Trophoblast cell (in vitro differentiated cells and primary cell): ENCODE measurements around the gene EPO.

Experiments
- DNase-seq, 2 donors: peaks; one replicate each; pipeline ENCODE4 v3.0.0-alpha.2; 2016
- H2AFZ ChIP-seq: 2 replicates; pipeline ENCODE4 v1.6.1; 2013; ENCODE audit warnings: low read length, moderate library complexity, mild to moderate bottlenecking; ENCODE audit not compliant: insufficient read depth, poor library complexity
- H2AK5ac ChIP-seq: 2 replicates; pipeline ENCODE4 v1.6.1; 2013; ENCODE audit warnings: mild to moderate bottlenecking, low read length
- H2BK120ac ChIP-seq: 2 replicates; pipeline ENCODE4 v1.6.1; 2013; ENCODE audit warnings: low read length, mild to moderate bottlenecking, moderate library complexity; ENCODE audit not compliant: insufficient read depth, poor library complexity
- H2BK12ac ChIP-seq: 2 replicates; pipeline ENCODE4 v1.6.1; 2013; ENCODE audit warnings: mild to moderate bottlenecking, low read length, moderate library complexity
- H2BK5ac ChIP-seq: 2 replicates; pipeline ENCODE4 v1.6.1; 2013; ENCODE audit warnings: low read length, low read depth, moderate library complexity, mild to moderate bottlenecking; ENCODE audit not compliant: poor library complexity
- H3K14ac ChIP-seq: 2 replicates; pipeline ENCODE4 v1.6.1; 2013; ENCODE audit warnings: mild to moderate bottlenecking, low read length
- H3K18ac ChIP-seq: 2 replicates; pipeline ENCODE4 v1.6.1; 2013; ENCODE audit warnings: mild to moderate bottlenecking, low read length
- H3K23ac ChIP-seq: 2 replicates; pipeline ENCODE4 v1.6.1; 2013; ENCODE audit warnings: low read length
- H3K27ac ChIP-seq: 2 replicates; pipeline ENCODE4 v1.5.1; 2013; ENCODE audit warnings: low read depth, mild to moderate bottlenecking, inconsistent platforms, low read length, moderate library complexity
- H3K27me3 ChIP-seq: 2 replicates; pipeline ENCODE4 v1.6.1; 2013; ENCODE audit warnings: inconsistent platforms, mild to moderate bottlenecking, low read length, moderate library complexity; ENCODE audit not compliant: insufficient read depth
- H3K36me3 ChIP-seq, 2 experiments: 1 replicate in 1 of 2; 2 replicates in 1 of 2; pipeline ENCODE4 v1.6.1; 2013; ENCODE audit warnings: low read length in 2 of 2, mild to moderate bottlenecking in 2 of 2, moderate library complexity in 1 of 2; ENCODE audit not compliant: insufficient read depth in 2 of 2, control insufficient read depth in 1 of 2
- H3K4ac ChIP-seq: 2 replicates; pipeline ENCODE4 v1.6.1; 2013; ENCODE audit warnings: low read depth, mild to moderate bottlenecking, low read length, moderate library complexity
- H3K4me1 ChIP-seq, 2 experiments: 1 replicate in 1 of 2; 2 replicates in 1 of 2; pipeline ENCODE4 v1.6.1; 2013; ENCODE audit warnings: low read length in 2 of 2, mild to moderate bottlenecking in 2 of 2, moderate library complexity in 1 of 2; ENCODE audit not compliant: insufficient read depth in 2 of 2, control insufficient read depth in 1 of 2
- H3K4me2 ChIP-seq: 2 replicates; pipeline ENCODE4 v1.6.1; 2013; ENCODE audit warnings: inconsistent platforms, mild to moderate bottlenecking, low read length, moderate library complexity
- H3K4me3 ChIP-seq: 2 replicates; pipeline ENCODE4 v1.5.1; 2013; ENCODE audit warnings: mild to moderate bottlenecking, low read depth, low read length, inconsistent platforms
- H3K79me1 ChIP-seq: one replicate; pipeline ENCODE4 v1.6.1; 2013; ENCODE audit warnings: low read length
- H3K79me2 ChIP-seq: 2 replicates; pipeline ENCODE4 v1.6.1; 2013; ENCODE audit warnings: low read length, mild to moderate bottlenecking; ENCODE audit not compliant: control insufficient read depth, insufficient read depth, poor library complexity
- H3K9ac ChIP-seq: 2 replicates; pipeline ENCODE4 v1.6.1; 2013; ENCODE audit warnings: mild to moderate bottlenecking, low read length
- H3K9me3 ChIP-seq: 2 replicates; pipeline ENCODE4 v1.6.1; 2013; ENCODE audit warnings: low read depth, mild to moderate bottlenecking, control low read depth, inconsistent platforms, low read length; ENCODE audit not compliant: insufficient read depth
- H4K12ac ChIP-seq: 2 replicates; pipeline ENCODE4 v1.6.1; 2013; ENCODE audit warnings: low read depth, mild to moderate bottlenecking, low read length, moderate library complexity
- H4K8ac ChIP-seq: 2 replicates; pipeline ENCODE4 v1.6.1; 2013; ENCODE audit warnings: low read depth, mild to moderate bottlenecking, low read length, moderate library complexity
- H4K91ac ChIP-seq: one replicate; pipeline ENCODE4 v1.6.1; 2013; ENCODE audit warnings: low read depth, mild to moderate bottlenecking, low read length, moderate library complexity
- WGBS: extraction: QIAGEN DNeasy Blood & Tissue Kit; methylation state at CpG from one replicate; pipeline ENCODE4 v1.1.7; 2013; ENCODE audit warnings: missing lambda C conversion rate; ENCODE audit not compliant: insufficient read length, insufficient coverage; ENCODE audit errors: extremely low coverage; 5-methylcytosine and 5-hydroxymethylcytosine counted together

The EPO gene

DNA sequence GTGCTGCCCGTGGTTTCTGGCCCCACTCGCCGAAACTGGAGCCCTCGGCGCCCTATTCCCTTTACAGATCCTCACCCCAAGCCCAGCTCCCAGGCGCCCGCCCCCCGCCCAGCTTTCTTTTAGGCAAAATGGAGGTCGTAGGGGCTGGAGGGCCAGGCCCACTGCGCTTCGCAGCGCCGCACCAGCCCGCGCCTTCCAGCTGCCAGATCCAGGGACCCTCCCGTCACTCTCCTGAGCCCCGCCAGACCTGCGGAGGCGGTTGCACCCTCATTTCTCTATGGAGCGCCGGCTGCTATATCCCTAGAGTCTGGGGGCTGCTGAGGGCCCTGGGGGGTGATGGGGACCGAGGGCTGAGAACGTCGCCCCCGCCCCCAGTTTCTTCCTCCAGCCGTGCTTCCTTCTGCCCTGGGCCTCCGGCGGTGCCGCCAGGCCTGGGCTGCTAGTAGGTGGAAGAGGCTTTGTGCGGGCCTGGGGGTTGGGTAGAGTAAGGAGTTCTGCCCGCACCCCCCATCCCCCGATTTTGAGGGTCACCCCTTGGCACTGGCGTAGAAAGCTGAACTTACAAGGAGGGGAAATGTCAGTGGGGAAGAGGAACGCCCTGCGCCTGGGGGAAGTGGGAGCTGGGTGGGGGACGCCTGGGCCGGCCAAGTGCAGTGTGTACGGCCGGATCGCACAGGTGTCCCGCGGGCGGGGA is 45.7 kb upstream of the EPO start:
- H3K4ac ChIP-seq, result peak overlapping the region; percentile 99
- H3K27me3 ChIP-seq, result no peaks in the 10 kb centered on the region
- peak overlapping the region; percentile 93 for H3K9ac ChIP-seq
- peak overlapping the region; percentile 99 for H3K14ac ChIP-seq
- peaks cover 31 to 33% of the 10 kb centered on the region in 2 experiments for H3K36me3 ChIP-seq
- peak overlapping the region; percentile 90 for H4K8ac ChIP-seq
- H4K91ac ChIP-seq, result peak overlapping the region; percentile 95
- peak in 1 of 2 donors; percentile 20 for DNase-seq
- H3K27ac ChIP-seq, result peak overlapping the region; percentile 27
- no CpG with 5 or more reads among the region's 43 CpGs for WGBS
- peak overlapping the region; percentile 86 for H2BK5ac ChIP-seq
- H2BK120ac ChIP-seq, result peak overlapping the region; percentile 84
- peak overlapping the region; percentile 96 for H2AK5ac ChIP-seq
- H3K4me1 ChIP-seq, result peaks cover 0 to 4% of the 10 kb centered on the region in 2 experiments
- no peak overlapping the region for H3K23ac ChIP-seq
- peak overlapping the region; percentile 23 for H2AFZ ChIP-seq
- peak overlapping the region; percentile 94 for H3K4me2 ChIP-seq
- peak overlapping the region; percentile 97 for H3K4me3 ChIP-seq
- no peaks in the 10 kb centered on the region for H3K9me3 ChIP-seq
- H3K79me2 ChIP-seq, result peaks cover 20% of the 10 kb centered on the region
- H4K12ac ChIP-seq, result peak overlapping the region; percentile 58
- peaks cover 17% of the 10 kb centered on the region for H3K79me1 ChIP-seq
- peak overlapping the region; percentile 91 for H3K18ac ChIP-seq
- no peak overlapping the region for H2BK12ac ChIP-seq

GRCh38 chr7:100675105-100675451 is 45.2 kb upstream of the EPO start:
- DNase-seq, result peak in 1 of 2 donors; percentile 57
- Histone ChIP-seq H3K14ac (peak overlapping the region; percentile 99), H3K4ac (peak overlapping the region; percentile 99), H3K79me2 (peaks cover 20% of the 10 kb centered on the region), H2BK12ac (no peak overlapping the region), H4K12ac (no peak overlapping the region), H3K79me1 (peaks cover 17% of the 10 kb centered on the region), H3K4me1 (peaks cover 0 to 4% of the 10 kb centered on the region in 2 experiments), H3K23ac (no peak overlapping the region), H3K9me3 (no peaks in the 10 kb centered on the region), H2AK5ac (no peak overlapping the region), H3K27ac (peak overlapping the region; percentile 27), H3K4me2 (peak overlapping the region; percentile 94), H3K36me3 (peaks cover 36 to 37% of the 10 kb centered on the region in 2 experiments), H4K91ac (peak overlapping the region; percentile 95), H2AFZ (no peak overlapping the region), H3K4me3 (peak overlapping the region; percentile 97), H2BK120ac (no peak overlapping the region), H2BK5ac (no peak overlapping the region), H3K27me3 (no peaks in the 10 kb centered on the region), H3K18ac (no peak overlapping the region), H3K9ac (peak overlapping the region; percentile 93), H4K8ac (no peak overlapping the region)
- WGBS, result no CpG with 5 or more reads among the region's 46 CpGs

DNA sequence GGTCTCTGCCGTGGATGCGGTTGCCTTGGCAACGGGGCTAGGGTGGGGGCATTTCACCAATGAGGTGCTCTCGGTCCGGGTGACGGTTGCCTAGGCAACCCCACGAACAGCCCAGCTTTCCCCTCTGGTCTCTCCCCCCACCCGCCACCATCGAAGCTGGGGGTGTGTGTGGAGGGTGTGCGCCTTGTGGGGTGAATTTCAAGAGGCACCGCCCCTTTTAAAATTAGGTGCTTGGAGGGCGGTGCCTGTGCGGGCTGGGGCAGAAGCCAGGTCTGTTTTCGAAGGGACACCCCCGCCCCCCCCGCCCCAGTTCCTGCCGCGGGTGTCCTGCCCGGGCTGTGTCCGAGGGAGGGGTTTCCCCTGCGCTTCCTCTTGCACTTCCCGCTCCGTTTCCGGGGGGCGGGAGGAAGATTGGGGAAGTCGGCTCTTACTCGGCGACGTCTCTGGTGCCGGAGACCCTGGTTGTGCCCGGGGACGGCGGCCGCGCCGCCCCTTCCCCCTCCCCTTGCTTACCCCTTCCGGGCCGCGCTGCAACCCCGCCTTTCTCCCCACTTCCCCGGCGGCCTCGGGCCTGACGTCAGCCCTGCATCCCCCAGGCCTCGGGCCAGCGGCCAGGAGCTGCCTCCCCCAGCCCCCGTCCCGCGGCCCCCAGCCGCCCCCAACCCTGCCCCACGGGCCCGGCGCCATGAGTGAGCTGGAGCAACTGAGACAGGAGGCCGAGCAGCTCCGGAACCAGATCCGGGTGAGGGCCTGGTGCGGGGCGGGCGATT is 44.5 kb upstream of the EPO start:
- peak overlapping the region; percentile 50 for H4K8ac ChIP-seq
- H3K4me3 ChIP-seq, result peak overlapping the region; percentile 97
- H4K12ac ChIP-seq, result peak overlapping the region; percentile 40
- no peak overlapping the region for H3K23ac ChIP-seq
- peak overlapping the region; percentile 35 for H3K18ac ChIP-seq
- H2BK120ac ChIP-seq, result no peak overlapping the region
- H3K79me1 ChIP-seq, result peaks cover 17% of the 10 kb centered on the region
- H3K14ac ChIP-seq, result no peak overlapping the region
- peak overlapping the region; percentile 25 for H3K4ac ChIP-seq
- peaks cover 43 to 44% of the 10 kb centered on the region in 2 experiments for H3K36me3 ChIP-seq
- H2AK5ac ChIP-seq, result peak overlapping the region; percentile 66
- H3K79me2 ChIP-seq, result peaks cover 20% of the 10 kb centered on the region
- no peaks in the 10 kb centered on the region for H3K9me3 ChIP-seq
- no peak overlapping the region for H2AFZ ChIP-seq
- no peak overlapping the region for H2BK5ac ChIP-seq
- no peaks in the 10 kb centered on the region for H3K27me3 ChIP-seq
- peak overlapping the region; percentile 68 for H3K9ac ChIP-seq
- H2BK12ac ChIP-seq, result no peak overlapping the region
- peak overlapping the region; percentile 94 for H3K4me2 ChIP-seq
- DNase-seq, result peak in 1 of 2 donors; percentile 30
- H3K27ac ChIP-seq, result no peak overlapping the region
- no peak overlapping the region for H4K91ac ChIP-seq
- H3K4me1 ChIP-seq, result peaks cover 0 to 4% of the 10 kb centered on the region in 2 experiments
- WGBS, result no CpG with 5 or more reads among the region's 59 CpGs

GRCh38 chr7:100676501-100677306 is 43.6 kb upstream of the EPO start:
- Histone ChIP-seq H3K18ac (no peak overlapping the region), H3K9ac (peak overlapping the region; percentile 41), H3K14ac (no peak overlapping the region), H3K79me1 (peaks cover 17% of the 10 kb centered on the region), H3K27me3 (no peaks in the 10 kb centered on the region), H2BK120ac (no peak overlapping the region), H4K91ac (no peak overlapping the region), H3K36me3 (peaks cover 50 to 51% of the 10 kb centered on the region in 2 experiments), H3K27ac (no peak overlapping the region), H3K23ac (no peak overlapping the region), H3K4me1 (peaks cover 0 to 4% of the 10 kb centered on the region in 2 experiments), H4K8ac (no peak overlapping the region), H2AFZ (no peak overlapping the region), H2BK5ac (no peak overlapping the region), H3K79me2 (peaks cover 20% of the 10 kb centered on the region), H4K12ac (no peak overlapping the region), H3K4me2 (peak overlapping the region; percentile 26), H2AK5ac (no peak overlapping the region), H3K4me3 (no peak overlapping the region), H2BK12ac (no peak overlapping the region), H3K4ac (no peak overlapping the region), H3K9me3 (no peaks in the 10 kb centered on the region)
- DNase-seq, result no peak
- WGBS, result no CpG with 5 or more reads among the region's 23 CpGs
